A673 (cell line): ENCODE measurements around the gene WDR72.

Source experiments
- CTCF ChIP-seq: fragments of 300-800, 200-600 bp; sonication (generic); conservative IDR thresholded peaks from 2 replicates; pipeline ENCODE4 v1.5.1; 2017; ENCODE audit warnings: low read depth, mild to moderate bottlenecking, antibody characterized with exemption, low read length, moderate library complexity, mixed read lengths
- EZH2 ChIP-seq: fragments of 200-600 bp; sonication (generic); IDR thresholded peaks from 2 replicates; pipeline ENCODE4 v1.6.1; 2017; ENCODE audit warnings: borderline replicate concordance, low read depth, mild to moderate bottlenecking, mixed read lengths, antibody characterized with exemption, low read length; ENCODE audit not compliant: poor library complexity, severe bottlenecking

DNA sequence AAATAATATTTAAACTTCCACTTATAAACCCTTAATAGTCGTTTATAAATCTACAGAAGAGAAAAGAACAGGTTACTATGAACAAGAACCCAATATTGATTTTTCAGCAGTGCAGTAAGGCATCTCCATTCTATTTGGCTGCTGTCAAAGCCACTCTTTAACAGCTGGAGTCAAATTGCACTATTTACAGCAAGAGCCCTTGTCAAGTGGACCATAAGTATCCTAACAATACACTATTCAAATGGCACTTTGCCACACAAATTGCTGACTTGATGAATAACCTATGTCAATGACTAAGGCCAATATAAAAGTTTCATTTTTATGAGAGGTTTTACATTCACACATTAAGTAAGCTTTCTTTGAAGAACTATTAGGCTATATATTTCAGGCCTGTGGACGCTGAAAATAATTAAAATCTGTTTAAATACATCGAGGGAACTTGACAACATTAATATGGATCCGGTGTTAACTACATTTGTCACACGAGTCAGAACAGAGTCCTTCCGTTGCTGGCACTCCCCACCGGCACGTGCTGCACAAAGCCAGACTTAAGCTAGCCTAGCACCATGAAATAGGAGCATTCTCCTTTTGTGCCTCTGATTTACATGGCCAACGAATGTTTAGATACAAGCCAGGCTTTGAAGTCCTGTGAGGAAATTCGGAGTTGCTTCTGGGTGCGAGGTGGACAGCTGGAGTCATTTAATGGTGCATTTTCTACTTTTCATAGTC, 100.5 kb downstream of the WDR72 start:
- no peak for TF ChIP-seq EZH2
- TF ChIP-seq CTCF: no peak
